Activated effector memory CD4-positive, alpha-beta T cell treated with anti-CD3 and anti-CD28 coated beads, Interleukin-2, amount 50 U/mL, for 16 hours (primary cell): ENCODE measurements around the gene TMEM256.

ENCODE experiments used
- DNase-seq: peaks from one replicate; pipeline ENCODE4 v3.0.0-alpha.2; 2020

Gene TMEM256

GRCh38 chr17:7428557-7428956, 24.7 kb upstream of the TMEM256 start, which contains the start of gene SPEM3:
TSS of gene SPEM3 (plus strand) at chr17:7428857. CDS start at chr17:7428903, 46 bp downstream.
- DNase-seq: no peak

GRCh38 chr17:7427549-7427948, 23.7 kb upstream of the TMEM256 start:
- no peak for DNase-seq

DNA sequence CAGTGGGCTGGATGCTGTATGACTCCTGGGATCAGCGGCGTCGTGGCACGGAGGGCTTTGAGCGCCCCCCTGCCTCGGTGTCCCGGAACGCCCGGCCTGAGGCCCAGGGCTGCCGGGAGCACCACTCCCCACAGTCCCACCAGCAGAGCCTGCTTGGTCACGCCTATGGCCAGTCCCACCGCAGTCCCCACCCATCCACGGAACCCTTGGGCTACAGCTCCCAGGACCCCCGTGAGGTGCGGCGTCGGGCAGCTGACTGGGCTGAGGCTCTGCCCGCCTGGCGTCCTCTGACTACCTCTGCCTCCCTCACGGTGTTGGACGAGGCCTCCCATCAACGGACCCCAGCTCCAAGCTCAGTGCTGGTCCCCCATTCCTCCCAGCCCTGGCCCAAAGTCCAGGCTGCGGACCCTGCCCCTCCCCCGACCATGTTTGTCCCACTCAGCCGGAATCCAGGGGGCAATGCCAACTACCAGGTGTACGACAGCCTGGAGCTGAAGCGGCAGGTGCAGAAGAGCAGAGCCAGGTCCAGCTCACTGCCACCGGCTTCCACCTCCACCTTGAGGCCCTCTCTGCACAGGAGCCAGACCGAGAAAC, 23.1 kb upstream of the TMEM256 start:
- no peak for DNase-seq

- no peak for DNase-seq
Observed at GRCh38 chr17:7426203-7426863, 22.4 kb upstream of the TMEM256 start.

GRCh38 chr17:7425756-7426155, 21.9 kb upstream of the TMEM256 start:
- no peak for DNase-seq

- DNase-seq: no peak
Observed at GRCh38 chr17:7425316-7425715, 21.4 kb upstream of the TMEM256 start, which contains the start of gene SPEM2. TSS of gene SPEM2 (plus strand) at chr17:7425616. CDS start at chr17:7425689, 73 bp downstream.

- no peak for DNase-seq
Observed at GRCh38 chr17:7423679-7424078, 19.8 kb upstream of the TMEM256 start.

GRCh38 chr17:7421186-7421585, 17.3 kb upstream of the TMEM256 start:
- no peak for DNase-seq

GRCh38 chr17:7419819-7420610, 16.1 kb upstream of the TMEM256 start, which contains the start of gene SPEM1:
TSS of gene SPEM1 (plus strand) at chr17:7420324. CDS start at chr17:7420385, 61 bp downstream.
- DNase-seq: no peak

DNA sequence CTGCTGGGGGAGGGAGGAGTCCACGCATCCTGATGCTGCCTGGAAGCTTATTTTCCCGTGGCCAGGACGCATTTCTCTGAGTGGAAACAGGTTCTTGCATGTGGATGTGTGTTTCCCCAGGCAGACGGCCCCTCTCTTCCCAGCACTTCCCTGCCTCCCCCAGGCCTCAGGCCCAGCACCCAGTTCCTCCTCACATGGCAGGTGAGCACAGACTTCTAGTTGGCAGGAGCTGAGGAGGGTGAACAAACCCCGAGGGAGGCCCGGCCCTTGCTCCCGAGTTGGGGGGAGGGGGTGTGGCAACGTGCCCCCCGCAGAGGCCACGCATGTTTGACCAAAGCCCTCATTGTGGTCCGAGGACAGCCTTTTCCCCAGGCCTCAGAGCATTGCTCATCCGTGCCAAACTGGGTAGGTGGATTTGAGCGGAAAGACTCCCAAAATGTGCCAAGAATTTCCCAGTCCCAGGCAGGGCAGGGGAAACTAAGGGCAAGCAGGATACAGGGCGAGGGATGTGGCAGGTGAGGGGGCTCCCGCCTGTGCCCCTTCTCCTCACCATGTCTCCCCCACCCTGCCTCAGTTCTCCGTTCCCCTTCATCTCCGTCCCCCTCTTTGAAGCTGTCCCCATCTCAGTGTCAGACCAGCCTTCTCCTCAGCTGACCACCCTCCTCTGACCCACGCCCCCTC, 14.7 kb upstream of the TMEM256 start:
- no peak for DNase-seq

- DNase-seq: no peak
Observed at GRCh38 chr17:7417056-7417655, 13.3 kb upstream of the TMEM256 start.

DNA sequence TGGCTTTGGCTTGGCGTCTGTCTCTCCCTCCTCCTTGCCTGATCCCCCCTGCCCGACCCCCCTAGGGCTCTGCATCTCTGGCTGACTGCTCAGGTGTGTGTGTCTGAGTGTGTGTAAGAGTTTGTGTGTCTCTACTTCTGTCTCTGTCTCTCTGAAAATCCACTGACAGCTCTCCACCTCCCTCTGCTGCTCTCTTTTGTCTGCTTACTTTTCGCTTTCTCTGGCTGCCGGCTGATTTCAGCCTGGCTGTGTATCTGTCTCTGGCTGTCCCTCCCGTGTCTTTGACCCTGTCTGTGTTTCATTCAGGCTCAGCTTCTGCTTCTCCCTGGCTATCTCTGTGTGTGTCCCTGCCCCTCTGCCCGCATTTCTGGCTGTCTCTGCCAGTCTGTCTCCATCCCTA, 12.4 kb upstream of the TMEM256 start:
- DNase-seq: no peak

DNA sequence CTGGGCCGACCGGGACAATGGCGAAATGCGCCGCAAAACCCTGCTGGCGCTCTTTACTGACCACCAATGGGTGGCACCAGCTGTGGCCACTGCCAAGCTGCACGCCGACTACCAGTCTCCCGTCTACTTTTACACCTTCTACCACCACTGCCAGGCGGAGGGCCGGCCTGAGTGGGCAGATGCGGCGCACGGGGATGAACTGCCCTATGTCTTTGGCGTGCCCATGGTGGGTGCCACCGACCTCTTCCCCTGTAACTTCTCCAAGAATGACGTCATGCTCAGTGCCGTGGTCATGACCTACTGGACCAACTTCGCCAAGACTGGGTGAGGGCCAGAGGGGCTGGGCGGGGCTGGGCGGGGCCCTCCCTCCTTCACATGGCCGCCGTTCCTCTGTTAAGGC, 11.9 kb upstream of the TMEM256 start:
- no peak for DNase-seq

- no peak for DNase-seq
Observed at GRCh38 chr17:7414837-7415236, 10.9 kb upstream of the TMEM256 start.

DNA sequence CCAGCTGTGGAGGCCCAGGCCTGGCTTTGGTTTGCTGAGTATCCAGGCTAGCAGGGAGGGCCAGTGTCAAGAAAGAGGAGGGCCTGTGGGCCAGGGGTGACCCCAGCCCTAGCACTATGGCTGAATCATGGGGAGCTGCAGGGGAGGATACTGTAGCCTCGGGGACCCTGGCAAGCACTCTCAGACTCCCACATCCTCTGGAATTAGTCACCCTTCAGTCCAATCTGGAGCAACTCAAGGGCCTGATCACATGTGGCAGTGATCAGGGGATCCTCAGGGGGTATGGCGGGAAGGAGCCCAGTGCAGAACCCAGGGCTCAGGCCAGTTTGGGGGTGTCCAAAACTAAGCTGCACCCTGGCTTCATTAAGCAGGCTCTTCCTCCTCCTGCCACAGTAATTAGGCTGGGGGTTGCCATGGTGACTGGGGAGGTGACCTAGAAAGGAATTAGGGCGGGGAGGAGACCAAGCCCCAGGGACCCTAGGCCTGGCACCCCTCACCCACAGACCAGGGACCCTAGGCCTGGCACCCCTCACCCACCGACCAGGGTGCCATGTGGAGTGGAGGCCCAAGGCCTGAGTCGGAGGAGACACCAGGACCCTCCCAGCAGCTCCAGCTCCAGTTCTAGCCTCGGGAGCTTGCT, 9.6 kb upstream of the TMEM256 start:
- DNase-seq: no peak

DNA sequence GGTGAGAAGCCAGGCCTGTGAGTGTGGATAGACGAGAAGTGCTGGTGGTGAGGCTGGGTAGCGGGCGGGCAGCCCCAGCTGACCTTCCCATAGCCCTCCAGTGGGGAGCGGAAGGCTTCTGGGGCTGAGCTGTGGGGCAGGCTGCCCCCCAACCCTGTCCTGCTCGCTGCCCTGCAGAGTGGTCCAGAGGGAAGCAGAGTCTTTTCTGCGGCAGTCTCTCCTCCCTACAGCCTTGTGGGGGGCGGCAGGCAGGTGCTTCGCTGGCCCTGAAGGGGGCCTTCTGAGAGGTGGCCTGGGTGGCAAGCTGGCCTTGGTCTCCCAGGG, 7.5 kb upstream of the TMEM256 start:
- no peak for DNase-seq

GRCh38 chr17:7410634-7411426, 6.9 kb upstream of the TMEM256 start:
- no peak for DNase-seq

DNA sequence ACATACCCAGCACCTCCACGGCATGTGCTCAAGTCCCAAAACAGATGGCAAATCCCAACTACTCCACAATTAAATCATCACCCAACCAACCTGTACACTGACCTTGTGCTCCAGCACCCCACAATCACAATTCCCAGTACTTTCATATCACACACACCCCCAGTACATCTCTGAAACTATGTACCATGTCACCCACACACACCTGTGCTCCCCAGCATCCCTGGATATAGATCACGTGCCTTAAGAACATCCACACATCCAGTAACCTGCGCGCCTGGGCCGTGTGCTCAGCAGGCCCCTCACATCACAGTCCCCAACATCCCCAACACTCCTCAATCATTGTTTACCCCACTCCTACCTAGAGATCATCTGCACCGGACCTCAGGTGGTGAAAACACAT, 5.8 kb upstream of the TMEM256 start:
- DNase-seq: no peak

DNA sequence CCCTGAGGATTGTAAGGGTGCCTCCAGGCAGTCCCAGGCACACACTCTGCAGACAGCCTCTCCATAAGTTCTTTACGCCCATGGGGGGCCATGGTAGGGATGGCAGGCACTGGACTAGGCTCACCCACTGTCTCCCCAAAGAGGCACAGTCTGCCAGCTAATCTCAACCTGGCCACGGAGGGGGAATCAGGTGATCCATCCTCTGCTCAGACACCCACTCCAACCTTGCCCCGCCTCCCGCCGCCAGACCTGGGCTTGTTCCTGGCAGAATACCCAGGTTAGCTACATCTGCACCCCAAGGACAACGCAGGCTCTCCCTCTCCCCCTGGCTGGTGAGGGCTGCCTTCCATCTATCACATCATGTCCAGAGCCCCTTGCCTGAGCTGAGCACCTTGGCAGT, 5.0 kb upstream of the TMEM256 start:
- DNase-seq: no peak

GRCh38 chr17:7408252-7408727, 4.4 kb upstream of the TMEM256 start:
- peak; percentile 68 for DNase-seq

DNA sequence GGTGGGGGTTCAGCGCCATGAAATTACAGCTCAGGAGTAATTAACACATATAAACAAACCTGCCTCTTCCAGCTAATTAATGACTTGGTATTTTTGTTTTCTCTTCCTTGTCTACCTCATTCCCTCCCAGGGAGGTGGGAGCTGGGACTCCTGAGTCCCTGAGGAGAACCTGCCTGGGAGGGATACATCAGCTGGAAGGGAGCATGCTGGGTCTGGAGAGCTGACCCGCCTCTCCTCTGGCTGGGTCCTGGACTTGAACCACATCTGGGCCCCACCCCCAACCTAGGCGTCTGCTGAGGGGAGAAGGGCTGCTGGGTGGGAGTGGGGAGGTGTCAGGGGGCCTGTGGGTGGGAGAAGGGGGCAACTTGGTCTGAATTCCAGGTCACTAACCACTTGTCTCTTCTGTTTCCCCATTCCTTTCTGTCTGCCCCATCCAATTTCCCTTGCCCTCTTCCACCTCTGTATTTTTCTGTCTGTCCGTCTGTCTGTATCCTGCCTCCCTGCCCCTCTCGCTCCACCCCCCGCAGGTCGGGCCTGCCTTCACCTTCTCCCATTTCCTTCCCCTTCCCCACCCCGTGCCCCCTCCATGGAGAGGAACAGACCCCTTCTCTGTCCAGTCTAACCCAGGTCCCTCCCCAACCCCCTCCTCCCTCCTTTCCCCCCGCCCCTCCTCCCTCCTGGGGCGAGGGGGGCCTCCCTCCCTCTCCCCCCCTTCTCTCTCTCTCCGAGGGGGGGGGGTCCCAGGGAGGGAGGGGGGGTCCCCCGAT, 3.8 kb upstream of the TMEM256 start, which contains the start of gene NLGN2:
TSS of gene NLGN2 (plus strand) at position 361 of the 767 bp plus-strand sequence. CDS start 411 bp downstream, outside the sequence.
- DNase-seq: no peak
